Nephron (organoid): ENCODE results near the gene GRIA1.

Source experiments
- H3K27ac Mint-ChIP-seq, 3 experiments: 2 replicates each; pipeline ENCODE4 v1.8.0; 2020; ENCODE audit warnings: mixed read lengths in 3 of 3, mild to moderate bottlenecking in 2 of 3, moderate library complexity in 1 of 3
- H3K27me3 Mint-ChIP-seq: 2 replicates; pipeline ENCODE4 v1.8.0; 2021; ENCODE audit warnings: low read depth, mild to moderate bottlenecking, moderate library complexity, mixed read lengths
- H3K36me3 Mint-ChIP-seq: 2 replicates; pipeline ENCODE4 v1.8.0; 2020; ENCODE audit warnings: low read depth, mixed read lengths
- H3K4me1 Mint-ChIP-seq: 2 replicates; pipeline ENCODE4 v1.8.0; 2020; ENCODE audit warnings: mixed read lengths
- H3K4me3 Mint-ChIP-seq, 3 experiments: 2 replicates each; pipeline ENCODE4 v1.8.0; 2020; ENCODE audit warnings: mild to moderate bottlenecking in 3 of 3, mixed read lengths in 3 of 3, moderate library complexity in 2 of 3
- H3K9me3 Mint-ChIP-seq: 2 replicates; pipeline ENCODE4 v1.8.0; 2020; ENCODE audit warnings: mixed read lengths
- CTCF ChIP-seq, 3 experiments: fragments of 200-600 bp; sonication (generic); IDR thresholded peaks; one replicate each; pipeline ENCODE4 v1.5.0; 2021; ENCODE audit warnings: antibody characterized with exemption in 3 of 3; ENCODE audit not compliant: unreplicated experiment in 3 of 3

Gene GRIA1

DNA sequence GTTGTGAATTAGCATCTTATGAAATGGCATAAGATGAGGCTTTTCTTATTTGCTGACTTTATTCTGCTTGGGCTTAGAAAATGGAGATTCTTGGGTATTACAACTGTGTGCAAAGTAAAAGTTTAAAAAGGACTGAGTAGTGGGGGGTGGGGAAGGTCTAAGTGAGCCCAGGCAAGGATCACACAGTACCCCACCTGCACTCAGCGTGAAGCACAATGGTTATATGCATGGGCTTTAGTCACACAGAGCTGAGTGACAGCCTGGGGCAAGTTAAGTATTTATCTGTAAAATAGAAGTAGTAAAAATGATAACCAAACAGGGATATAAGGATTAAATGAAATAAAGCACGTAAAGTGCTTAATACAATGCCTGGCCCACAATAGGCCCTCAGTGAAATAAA, 300.9 kb downstream of the GRIA1 start:
- H3K36me3 Mint-ChIP-seq = no peaks in the 10 kb centered on the region

GRCh38 chr5:153792305-153792704, 301.8 kb downstream of the GRIA1 start:
- no peaks in the 10 kb centered on the region for H3K36me3 Mint-ChIP-seq
- H3K4me1 Mint-ChIP-seq = no peaks in the 10 kb centered on the region
- H3K4me3 Mint-ChIP-seq = no peak overlapping the region
- no peaks in the 10 kb centered on the region for H3K9me3 Mint-ChIP-seq
- H3K27me3 Mint-ChIP-seq = no peaks in the 10 kb centered on the region
- H3K27ac Mint-ChIP-seq = no peak overlapping the region
- no peak for TF ChIP-seq CTCF (IDR thresholded peaks at IDR 0.05; ENCODE audit: unreplicated experiment in 3 of 3)

More for the DNA sequence above, 300.9 kb downstream of the GRIA1 start:
- TF ChIP-seq CTCF (IDR thresholded peaks at IDR 0.05; ENCODE audit: unreplicated experiment in 3 of 3) = no peak
- Mint-ChIP-seq H3K27ac (no peak overlapping the region), H3K27me3 (no peaks in the 10 kb centered on the region), H3K4me1 (no peaks in the 10 kb centered on the region), H3K4me3 (no peak overlapping the region), H3K9me3 (no peaks in the 10 kb centered on the region)

GRCh38 chr5:153793699-153794098, 303.2 kb downstream of the GRIA1 start:
- Mint-ChIP-seq H3K36me3 (no peaks in the 10 kb centered on the region), H3K4me1 (peaks cover 4% of the 10 kb centered on the region), H3K4me3 (no peak overlapping the region), H3K27ac (no peak overlapping the region), H3K27me3 (no peaks in the 10 kb centered on the region), H3K9me3 (no peaks in the 10 kb centered on the region)
- TF ChIP-seq CTCF (IDR thresholded peaks at IDR 0.05; ENCODE audit: unreplicated experiment in 3 of 3) = no peak

GRCh38 chr5:153794327-153794726, 303.9 kb downstream of the GRIA1 start:
- Mint-ChIP-seq H3K27me3 (no peaks in the 10 kb centered on the region), H3K4me3 (no peak overlapping the region), H3K36me3 (no peaks in the 10 kb centered on the region), H3K27ac (no peak overlapping the region), H3K9me3 (no peaks in the 10 kb centered on the region), H3K4me1 (peaks cover 8% of the 10 kb centered on the region)
- TF ChIP-seq CTCF (IDR thresholded peaks at IDR 0.05; ENCODE audit: unreplicated experiment in 3 of 3) = no peak

DNA sequence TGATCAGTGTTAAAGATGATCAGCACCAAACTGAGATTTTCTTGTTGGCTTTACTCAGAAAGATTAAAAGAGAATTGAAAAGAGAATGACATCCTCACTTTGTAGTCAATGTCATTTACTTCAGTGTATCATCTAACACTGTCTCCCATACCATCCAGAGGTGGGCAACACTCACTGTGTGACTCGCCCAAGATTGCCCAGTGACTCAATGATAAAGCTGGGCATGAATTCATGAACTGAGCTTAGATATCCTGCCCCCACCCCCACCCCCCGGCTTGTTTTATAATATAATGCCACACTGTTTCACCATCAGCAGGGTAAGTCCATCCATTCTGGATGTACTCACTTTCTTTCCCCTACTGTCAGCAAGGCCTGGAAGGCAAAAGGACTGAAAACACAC, 306.1 kb downstream of the GRIA1 start:
- Mint-ChIP-seq H3K4me1 (peaks cover 8% of the 10 kb centered on the region), H3K27ac (no peak overlapping the region), H3K36me3 (no peaks in the 10 kb centered on the region), H3K27me3 (no peaks in the 10 kb centered on the region), H3K9me3 (no peaks in the 10 kb centered on the region), H3K4me3 (no peak overlapping the region)
- TF ChIP-seq CTCF (IDR thresholded peaks at IDR 0.05; ENCODE audit: unreplicated experiment in 3 of 3) = no peak

DNA sequence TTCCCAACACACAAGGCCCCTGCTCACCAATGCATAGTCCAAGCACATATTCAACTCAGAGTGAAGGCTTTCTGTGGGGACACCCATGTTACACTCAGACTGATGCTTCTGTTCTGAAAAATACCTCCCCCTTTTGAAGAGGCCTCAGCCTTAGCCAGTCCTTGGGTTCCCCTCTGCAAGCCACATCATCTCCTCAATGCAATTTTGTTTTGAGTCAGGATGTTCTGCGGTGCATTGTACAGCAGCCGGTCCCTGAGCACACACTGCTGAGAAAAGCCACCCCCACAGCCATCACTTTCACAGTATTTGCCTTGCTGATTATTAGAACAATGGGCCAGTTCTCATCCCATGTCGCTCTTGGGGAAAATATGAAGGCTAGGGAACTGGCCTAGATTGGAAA, 307.0 kb downstream of the GRIA1 start:
- no peak overlapping the region for H3K27ac Mint-ChIP-seq
- H3K4me3 Mint-ChIP-seq = no peak overlapping the region
- TF ChIP-seq CTCF (IDR thresholded peaks at IDR 0.05; ENCODE audit: unreplicated experiment in 3 of 3) = no peak
- H3K27me3 Mint-ChIP-seq = no peaks in the 10 kb centered on the region
- H3K9me3 Mint-ChIP-seq = peaks cover 2% of the 10 kb centered on the region
- H3K36me3 Mint-ChIP-seq = no peaks in the 10 kb centered on the region
- peaks cover 8% of the 10 kb centered on the region for H3K4me1 Mint-ChIP-seq
